AG04449 (cell line): ENCODE data around the gene WDR64.
"Not testable (repeated sequence)": the region's sequence is repeated elsewhere in the genome, so short reads cannot be mapped to it uniquely, and the experiment has no call there.

ENCODE experiments used
- CTCF ChIA-PET: fragments of 350-600 bp; formaldehyde crosslinking; extraction: SDS; loops from one replicate; lab custom pipeline; 2021; ENCODE audit warnings: antibody characterized with exemption; lab: Yijun Ruan, JAX
- POLR2A ChIA-PET: fragments of 400-600, 350-600 bp; formaldehyde crosslinking; extraction: SDS; loops from one replicate; lab custom pipeline; 2020; ENCODE audit warnings: antibody characterized with exemption, inconsistent platforms; lab: Yijun Ruan, JAX
- DNase-seq: peaks from one replicate; pipeline ENCODE4 v3.0.0-alpha.2; 2010; ENCODE audit warnings: low read depth, low spot score
- H3K4me3 ChIP-seq: 2 replicates; pipeline ENCODE4 v1.5.1; 2011; ENCODE audit warnings: low read depth, mild to moderate bottlenecking, control low read depth, low read length
- CTCF ChIP-seq: IDR thresholded peaks from one replicate; pipeline ENCODE4 v1.5.1; 2011; ENCODE audit warnings: mild to moderate bottlenecking, moderate library complexity, low read length, control low read depth, inconsistent platforms; ENCODE audit not compliant: insufficient read depth; ENCODE audit errors: missing control alignments

WDR64 gene

GRCh38 chr1:241802863-241803262 is 150.8 kb downstream of the WDR64 start:
- no peak for TF ChIP-seq CTCF
- H3K4me3 ChIP-seq, result no peak overlapping the region
- ChIA-PET POLR2A (no interaction called here), CTCF (no interaction called here)
- no peak for DNase-seq

- H3K4me3 ChIP-seq, DNase-seq, POLR2A ChIA-PET, CTCF ChIA-PET: not testable (repeated sequence)
Observed at GRCh38 chr1:241804706-241805105, 152.6 kb downstream of the WDR64 start.

- no peak overlapping the region for H3K4me3 ChIP-seq
- POLR2A ChIA-PET, result no interaction called here
- CTCF ChIA-PET, result no interaction called here
- no peak for TF ChIP-seq CTCF
- DNase-seq, result no peak
Observed at GRCh38 chr1:241808265-241808664, 156.2 kb downstream of the WDR64 start.

- ChIA-PET CTCF (no interaction called here), POLR2A (no interaction called here)
Observed at GRCh38 chr1:241810769-241811405, 158.8 kb downstream of the WDR64 start.

GRCh38 chr1:241813768-241814320 is 161.8 kb downstream of the WDR64 start:
- H3K4me3 ChIP-seq, result no peak overlapping the region
- TF ChIP-seq CTCF, result no peak
- no peak for DNase-seq
- POLR2A ChIA-PET, result no interaction called here
- CTCF ChIA-PET, result no interaction called here

More at GRCh38 chr1:241810769-241811405, 158.8 kb downstream of the WDR64 start:
- H3K4me3 ChIP-seq, result no peak overlapping the region
- DNase-seq, result no peak
- no peak for TF ChIP-seq CTCF

- POLR2A ChIA-PET, result no interaction called here
- H3K4me3 ChIP-seq, result no peak overlapping the region
- no peak for DNase-seq
- no peak for TF ChIP-seq CTCF
- CTCF ChIA-PET, result interaction anchor here (2.0 to 2.8 kb wide), 2 partner anchors 19 to 205 kb away, joined by 7 to 8 read pairs; no protein-coding TSS in a partner anchor
Observed at GRCh38 chr1:241816008-241816407, 163.9 kb downstream of the WDR64 start.
